HG03469 (cell line): ENCODE measurements around the gene EPN1.

ENCODE experiments used
- ATAC-seq: cut with Tn5 transposase; IDR thresholded peaks from one replicate; pipeline ENCODE4 v1.9.1; 2021; ENCODE audit warnings: mild to moderate bottlenecking, moderate library complexity, moderate number of reproducible peaks; ENCODE audit not compliant: unreplicated experiment

EPN1 gene

GRCh38 chr19:55646889-55647731, 27.9 kb upstream of the EPN1 start:
- no peak for ATAC-seq

GRCh38 chr19:55647732-55648584, 27.1 kb upstream of the EPN1 start, which contains the start of gene CCDC106:
CCDC106 (plus strand) TSS chr19:55648212; CDS start chr19:55649047, 835 bp downstream.
- ATAC-seq, result no peak

DNA sequence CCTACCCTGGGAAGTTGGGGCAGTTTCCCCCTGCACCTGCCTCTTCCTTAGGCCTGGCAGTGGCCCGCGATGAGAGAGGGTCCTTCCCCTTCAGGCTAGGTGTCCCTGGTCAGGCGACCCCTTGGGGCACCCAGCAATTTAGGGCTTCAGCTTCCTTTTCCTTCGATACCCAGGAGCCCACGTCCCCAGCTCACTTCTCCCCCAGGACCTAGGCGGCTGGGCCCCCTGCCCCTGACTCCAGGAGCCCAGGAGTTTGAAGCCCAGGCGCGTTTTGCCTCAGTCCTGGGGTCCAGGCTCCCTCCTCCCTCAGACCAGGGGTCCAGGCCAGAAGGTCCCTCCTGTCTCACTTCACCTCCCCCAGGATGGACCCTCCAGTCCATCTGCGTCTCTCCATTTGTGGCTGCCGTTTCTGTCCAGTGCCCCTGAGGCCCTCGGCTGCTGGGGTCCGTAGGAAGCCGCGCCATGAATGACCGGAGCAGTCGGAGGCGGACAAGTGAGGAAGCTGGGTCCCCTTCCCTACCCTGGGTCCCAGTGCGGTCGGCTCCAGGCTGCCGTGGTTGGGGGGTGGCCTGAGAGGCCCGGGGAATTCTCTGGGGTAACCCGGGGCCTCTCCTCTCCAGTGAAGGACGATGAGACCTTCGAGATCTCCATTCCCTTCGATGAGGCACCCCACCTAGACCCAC, 26.3 kb upstream of the EPN1 start:
- no peak for ATAC-seq

GRCh38 chr19:55649268-55650125, 25.5 kb upstream of the EPN1 start:
- no peak for ATAC-seq

GRCh38 chr19:55650126-55650557, 24.9 kb upstream of the EPN1 start:
- ATAC-seq, result no peak

- no peak for ATAC-seq
These were observed 24.3 kb upstream of the EPN1 start for GRCh38 chr19:55650602-55651230.

- ATAC-seq, result no peak
These were observed 23.8 kb upstream of the EPN1 start for GRCh38 chr19:55651236-55651635.

GRCh38 chr19:55652311-55653128, 22.5 kb upstream of the EPN1 start:
- no peak for ATAC-seq

GRCh38 chr19:55653651-55654322, 21.2 kb upstream of the EPN1 start:
- ATAC-seq, result peak; percentile 30

DNA sequence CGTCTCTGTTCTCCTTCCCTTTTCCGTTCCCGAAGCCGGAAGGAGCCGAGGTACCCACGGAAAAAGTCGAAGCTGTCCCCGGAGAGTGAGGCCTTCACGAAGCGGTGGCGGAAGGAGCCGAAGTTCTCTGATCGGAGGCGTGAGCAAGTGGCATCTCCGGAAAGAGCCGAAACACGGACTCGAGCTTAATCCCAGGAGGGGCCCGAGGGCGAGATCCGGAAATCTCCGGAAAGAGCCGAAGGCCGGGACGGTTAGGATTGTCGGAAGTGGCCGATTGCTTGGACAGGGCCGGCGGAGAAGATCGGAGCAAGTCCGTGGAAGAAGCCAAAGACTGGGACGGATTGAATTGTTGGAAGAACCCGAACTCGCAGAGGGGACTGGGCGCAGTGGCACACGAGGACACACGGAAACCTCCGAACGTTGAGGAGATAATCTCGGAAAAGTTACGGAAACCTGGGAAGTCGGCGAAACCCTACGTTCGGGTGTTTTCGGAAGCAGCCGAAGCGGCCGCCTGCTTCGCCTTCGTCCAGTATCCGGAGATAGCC, 20.6 kb upstream of the EPN1 start:
- peak; percentile 35 for ATAC-seq

GRCh38 chr19:55654868-55655647, 20.0 kb upstream of the EPN1 start, which contains the start of gene U2AF2:
U2AF2 (plus strand) TSS chr19:55655035; CDS start chr19:55655105, 70 bp downstream.
- peak; percentile 19 for ATAC-seq

DNA sequence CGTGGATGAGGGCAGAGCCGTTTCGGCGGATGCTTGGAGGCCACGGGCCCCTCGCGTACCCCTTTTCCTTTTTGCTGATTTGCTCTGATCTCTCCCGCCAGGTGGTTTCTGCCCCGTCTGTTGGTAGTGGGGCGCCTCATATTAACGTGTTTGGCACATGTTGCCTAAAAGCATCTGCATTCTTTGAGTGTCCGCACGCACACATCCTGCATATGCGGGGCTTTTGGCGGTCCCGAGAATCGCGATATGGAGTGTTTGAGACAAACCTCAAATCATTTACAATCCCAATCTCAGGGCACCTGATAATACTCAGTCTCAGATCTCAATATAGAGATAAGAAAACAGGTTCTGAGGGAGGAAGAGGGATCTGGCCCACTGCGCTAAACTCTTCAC, 19.4 kb upstream of the EPN1 start:
- no peak for ATAC-seq

DNA sequence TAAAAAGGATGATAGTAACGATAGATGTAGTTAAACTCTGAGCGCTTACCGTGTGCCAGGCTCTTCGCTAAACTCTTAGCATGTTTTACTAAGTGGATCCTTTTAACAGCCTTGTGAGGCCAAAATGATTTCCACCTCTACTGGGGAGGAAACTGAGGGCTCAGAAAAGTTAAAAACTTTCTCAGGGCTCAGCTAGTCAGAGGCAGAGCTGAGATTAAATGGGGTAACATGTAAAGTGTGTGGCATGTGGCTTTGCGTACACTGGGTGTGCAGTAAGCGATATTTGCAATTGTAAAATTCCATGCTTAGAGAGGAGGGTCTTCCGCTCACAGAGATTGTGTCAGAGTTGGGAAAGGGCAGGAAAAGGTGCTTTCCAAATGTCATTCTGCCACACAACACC, 18.5 kb upstream of the EPN1 start:
- no peak for ATAC-seq

GRCh38 chr19:55656988-55657747, 17.9 kb upstream of the EPN1 start:
- ATAC-seq, result no peak

DNA sequence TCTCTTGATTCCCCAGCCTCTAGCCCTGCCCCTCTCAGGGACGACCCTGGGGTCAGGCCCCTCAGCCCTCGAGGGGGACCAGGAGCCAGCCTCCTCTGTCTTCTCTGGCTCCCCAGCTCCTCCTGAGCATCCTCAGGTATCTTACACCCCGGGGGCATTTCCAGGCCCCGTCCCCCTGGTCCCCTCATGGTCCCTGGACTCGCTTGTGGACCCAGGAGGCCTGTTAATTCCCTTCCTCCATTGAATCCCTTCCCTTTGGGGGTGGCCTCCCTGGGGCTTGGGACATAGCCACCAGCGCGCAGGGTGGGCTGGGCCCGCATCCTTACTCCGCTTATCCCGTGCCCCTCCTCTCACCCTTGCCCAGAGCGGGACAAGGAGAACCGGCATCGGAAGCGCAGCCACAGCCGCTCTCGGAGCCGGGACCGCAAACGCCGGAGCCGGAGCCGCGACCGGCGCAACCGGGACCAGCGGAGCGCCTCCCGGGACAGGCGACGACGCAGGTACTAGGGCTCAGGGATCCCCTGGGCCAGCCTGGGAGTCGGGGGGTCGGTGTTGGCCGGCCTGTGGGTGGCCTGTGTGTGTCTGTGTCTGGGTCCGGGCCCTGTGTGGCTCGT, 16.1 kb upstream of the EPN1 start:
- no peak for ATAC-seq

DNA sequence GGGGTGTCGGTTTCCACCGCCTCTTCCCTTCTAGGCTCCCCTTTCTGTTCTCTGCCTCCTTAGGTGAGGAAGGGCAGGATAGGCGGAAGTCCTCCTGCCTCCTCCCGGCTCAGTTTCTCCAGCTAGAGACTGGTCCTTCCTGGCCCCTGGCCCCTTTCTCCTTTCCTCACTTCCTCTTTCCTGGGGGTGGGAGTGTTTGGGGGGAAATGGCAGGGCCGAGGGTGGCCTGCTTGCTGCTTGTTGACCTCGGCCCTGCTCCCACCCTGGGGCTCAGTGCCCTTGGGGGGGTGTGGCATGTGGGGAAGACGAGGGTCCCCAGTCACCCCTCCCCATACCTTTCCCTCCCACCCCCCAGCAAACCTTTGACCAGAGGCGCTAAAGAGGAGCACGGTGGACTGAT, 15.2 kb upstream of the EPN1 start:
- no peak for ATAC-seq
